ENCODE results near the gene EPO.

DNA sequence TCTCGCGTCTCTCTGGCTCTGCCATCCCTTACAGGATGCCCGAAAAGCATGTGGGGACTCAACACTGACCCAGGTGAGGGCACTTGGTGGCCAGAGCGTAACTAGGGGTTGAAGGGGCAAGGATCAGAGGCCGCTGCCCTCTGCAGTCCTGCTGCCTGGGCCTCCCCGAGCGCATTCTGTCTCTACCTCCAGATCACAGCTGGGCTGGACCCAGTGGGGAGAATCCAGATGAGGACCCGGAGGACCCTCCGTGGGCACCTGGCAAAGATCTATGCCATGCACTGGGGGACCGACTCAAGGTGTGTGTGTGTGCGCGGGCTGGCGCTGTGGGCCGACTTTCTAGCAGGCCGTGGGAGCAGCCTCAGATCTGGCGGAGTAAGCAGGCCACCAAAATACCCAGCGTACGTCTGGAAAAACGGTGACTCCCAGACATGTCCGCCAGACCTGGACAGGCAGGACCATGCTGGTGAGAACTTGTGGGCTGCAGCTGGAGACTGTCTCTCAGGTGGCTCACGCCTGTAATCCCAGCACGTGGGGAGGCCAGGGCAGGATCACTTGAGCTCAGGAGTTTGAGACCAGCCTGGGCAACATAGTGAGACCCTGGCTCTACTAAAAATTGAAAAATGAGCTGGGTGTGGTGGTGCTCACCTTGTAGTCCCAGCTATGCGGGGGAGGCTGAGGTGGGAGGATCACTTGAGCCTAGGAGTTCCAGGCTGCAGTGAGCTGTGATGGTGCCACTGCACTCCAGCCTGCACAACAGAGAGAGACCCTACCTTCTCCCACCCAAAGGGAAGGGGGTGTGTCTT lies 43.6 kb upstream of the EPO start:
- TF ChIP-seq RAD21 (IDR thresholded peaks at IDR 0.05; ENCODE audit: low read depth) (no peak), POLR2AphosphoS5 (IDR thresholded peaks at IDR 0.05; ENCODE audit: low read depth, low read length) (no peak), EZH2 (IDR thresholded peaks at IDR 0.05) (no peak), YY1 (IDR thresholded peaks at IDR 0.05; ENCODE audit: extremely low read depth, insufficient replicate concordance, low read depth, low read length) (no peak), SIN3A (IDR thresholded peaks at IDR 0.05; ENCODE audit: low read depth) (no peak), POLR2A (IDR thresholded peaks at IDR 0.05; ENCODE audit: borderline replicate concordance, extremely low read depth, insufficient read depth, insufficient read length) (no peak), CBX3 (IDR thresholded peaks at IDR 0.05; ENCODE audit: low read depth) (no peak), JUND (IDR thresholded peaks at IDR 0.05) (no peak), ZNF274 (IDR thresholded peaks at IDR 0.05; ENCODE audit: low read depth, low read length) (no peak), SP1 (IDR thresholded peaks at IDR 0.05; ENCODE audit: low read depth) (no peak), CEBPB (IDR thresholded peaks at IDR 0.05; ENCODE audit: low read depth) (no peak), EZH2phosphoT487 (IDR thresholded peaks at IDR 0.05; ENCODE audit: borderline replicate concordance) (no peak)
- TF ChIP-seq, protein P1, sequence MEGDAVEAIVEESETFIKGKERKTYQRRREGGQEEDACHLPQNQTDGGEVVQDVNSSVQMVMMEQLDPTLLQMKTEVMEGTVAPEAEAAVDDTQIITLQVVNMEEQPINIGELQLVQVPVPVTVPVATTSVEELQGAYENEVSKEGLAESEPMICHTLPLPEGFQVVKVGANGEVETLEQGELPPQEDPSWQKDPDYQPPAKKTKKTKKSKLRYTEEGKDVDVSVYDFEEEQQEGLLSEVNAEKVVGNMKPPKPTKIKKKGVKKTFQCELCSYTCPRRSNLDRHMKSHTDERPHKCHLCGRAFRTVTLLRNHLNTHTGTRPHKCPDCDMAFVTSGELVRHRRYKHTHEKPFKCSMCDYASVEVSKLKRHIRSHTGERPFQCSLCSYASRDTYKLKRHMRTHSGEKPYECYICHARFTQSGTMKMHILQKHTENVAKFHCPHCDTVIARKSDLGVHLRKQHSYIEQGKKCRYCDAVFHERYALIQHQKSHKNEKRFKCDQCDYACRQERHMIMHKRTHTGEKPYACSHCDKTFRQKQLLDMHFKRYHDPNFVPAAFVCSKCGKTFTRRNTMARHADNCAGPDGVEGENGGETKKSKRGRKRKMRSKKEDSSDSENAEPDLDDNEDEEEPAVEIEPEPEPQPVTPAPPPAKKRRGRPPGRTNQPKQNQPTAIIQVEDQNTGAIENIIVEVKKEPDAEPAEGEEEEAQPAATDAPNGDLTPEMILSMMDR (IDR thresholded peaks at IDR 0.05 in 2 of 3, conservative IDR thresholded peaks at IDR 0.05 in 1 of 3; ENCODE audit: borderline replicate concordance in 1 of 3, insufficient read depth in 1 of 3, low read depth in 2 of 3, low read length in 2 of 3) = no peak
